WTC11 (cell line): ENCODE data around the gene WNT7A. TPM values are rescaled to one million over a fixed set of nuclear protein-coding genes. Genes with fewer than 3 reads are reported as not detected.

Experiments used
- ATAC-seq: fragments of 200-7000 bp; cut with Tn5 transposase; 2 replicates; pipeline ENCODE4 v1.10.0; 2021; ENCODE audit warnings: mild to moderate bottlenecking, moderate library complexity
- CTCF ChIA-PET: fragments of 300-600 bp; sonication (Branson Sonifier 250); formaldehyde crosslinking; loops from one replicate; lab custom pipeline; 2021; ENCODE audit warnings: antibody characterized with exemption; lab: Charles Lee
- POLR2A ChIA-PET: fragments of 350-600 bp; sonication (Branson Sonifier 250); formaldehyde crosslinking; loops from one replicate; lab custom pipeline; 2021; ENCODE audit warnings: antibody characterized with exemption; lab: Charles Lee
- DNase-seq: peaks from one replicate; pipeline ENCODE4 v3.0.0; 2021; ENCODE audit warnings: low spot score
- H3K27ac Mint-ChIP-seq: 2 replicates; pipeline ENCODE4 v1.8.0; 2021; ENCODE audit warnings: mixed read lengths
- H3K27me3 Mint-ChIP-seq: 2 replicates; pipeline ENCODE4 v1.8.0; 2021; ENCODE audit warnings: low read depth, mild to moderate bottlenecking, moderate library complexity, mixed read lengths
- H3K36me3 Mint-ChIP-seq: 2 replicates; pipeline ENCODE4 v1.8.0; 2021; ENCODE audit warnings: mixed read lengths
- H3K4me1 Mint-ChIP-seq: 2 replicates; pipeline ENCODE4 v1.8.0; 2022; ENCODE audit warnings: mixed read lengths
- H3K4me3 Mint-ChIP-seq: 2 replicates; pipeline ENCODE4 v1.8.0; 2021; ENCODE audit warnings: mild to moderate bottlenecking, moderate library complexity, mixed read lengths
- H3K9me3 Mint-ChIP-seq: 2 replicates; pipeline ENCODE4 v1.8.0; 2021; ENCODE audit warnings: mixed read lengths
- AFF4 ChIP-seq: sonication (generic); formaldehyde crosslinking; IDR thresholded peaks from 2 replicates; pipeline ENCODE4 v1.8.1; 2023; ENCODE audit warnings: mild to moderate bottlenecking, missing genetic modification reagents, borderline replicate concordance
- ARID4B ChIP-seq: sonication (generic); formaldehyde crosslinking; IDR thresholded peaks from 2 replicates; pipeline ENCODE4 v1.8.0; 2023; ENCODE audit warnings: missing genetic modification reagents, mild to moderate bottlenecking, borderline replicate concordance
- ATF1 ChIP-seq: sonication (generic); formaldehyde crosslinking; IDR thresholded peaks from 2 replicates; pipeline ENCODE4 v1.8.1; 2023; ENCODE audit warnings: mild to moderate bottlenecking, moderate library complexity, missing genetic modification reagents
- ATF3 ChIP-seq: sonication (generic); formaldehyde crosslinking; conservative IDR thresholded peaks from 2 replicates; pipeline ENCODE4 v1.8.1; 2022; ENCODE audit warnings: mild to moderate bottlenecking, missing genetic modification reagents
- E2F4 ChIP-seq: sonication (generic); formaldehyde crosslinking; IDR thresholded peaks from 2 replicates; pipeline ENCODE4 v1.8.1; 2022; ENCODE audit warnings: low read depth, mild to moderate bottlenecking, moderate library complexity, missing genetic modification reagents, borderline replicate concordance
- ETV6 ChIP-seq: sonication (generic); formaldehyde crosslinking; IDR thresholded peaks from 2 replicates; pipeline ENCODE4 v1.8.1; 2022; ENCODE audit warnings: mild to moderate bottlenecking, missing genetic modification reagents
- JUN ChIP-seq: sonication (generic); formaldehyde crosslinking; IDR thresholded peaks from 2 replicates; pipeline ENCODE4 v1.8.0; 2023; ENCODE audit warnings: mild to moderate bottlenecking, missing genetic modification reagents
- MXD4 ChIP-seq: fragments of 250-450 bp; sonication (Bioruptor Pico); IDR thresholded peaks from 2 replicates; pipeline ENCODE4 v1.8.0; 2021; ENCODE audit warnings: mild to moderate bottlenecking, moderate library complexity, borderline replicate concordance
- MYBL2 ChIP-seq: sonication (generic); formaldehyde crosslinking; IDR thresholded peaks from 2 replicates; pipeline ENCODE4 v1.8.1; 2023; ENCODE audit warnings: mild to moderate bottlenecking, moderate library complexity, missing genetic modification reagents
- OVOL2 ChIP-seq: fragments of 250-450 bp; sonication (Bioruptor Pico); IDR thresholded peaks from 2 replicates; pipeline ENCODE4 v1.9.0; 2021; ENCODE audit warnings: mild to moderate bottlenecking, borderline replicate concordance
- PRDM15 ChIP-seq: sonication (generic); formaldehyde crosslinking; IDR thresholded peaks from 2 replicates; pipeline ENCODE4 v1.8.0; 2022; ENCODE audit warnings: missing genetic modification reagents
- SMAD3 ChIP-seq: sonication (generic); formaldehyde crosslinking; IDR thresholded peaks from 2 replicates; pipeline ENCODE4 v1.8.0; 2022; ENCODE audit warnings: missing genetic modification reagents, mild to moderate bottlenecking, borderline replicate concordance
- TCF7 ChIP-seq: sonication (generic); formaldehyde crosslinking; IDR thresholded peaks from 2 replicates; pipeline ENCODE4 v1.8.0; 2022; ENCODE audit warnings: mild to moderate bottlenecking, low read depth, missing genetic modification reagents, moderate library complexity
- TP53 ChIP-seq: sonication (generic); formaldehyde crosslinking; IDR thresholded peaks from 2 replicates; pipeline ENCODE4 v1.8.1; 2023; ENCODE audit warnings: mild to moderate bottlenecking, missing genetic modification reagents
- USF2 ChIP-seq: sonication (generic); formaldehyde crosslinking; IDR thresholded peaks from 2 replicates; pipeline ENCODE4 v1.8.1; 2023; ENCODE audit warnings: mild to moderate bottlenecking, missing genetic modification reagents, moderate library complexity
- ZNF138 ChIP-seq: sonication (generic); formaldehyde crosslinking; conservative IDR thresholded peaks from 2 replicates; pipeline ENCODE4 v1.8.1; 2022; ENCODE audit warnings: mild to moderate bottlenecking, moderate library complexity, missing genetic modification reagents
- ZNF219 ChIP-seq: sonication (generic); formaldehyde crosslinking; IDR thresholded peaks from 2 replicates; pipeline ENCODE4 v1.8.0; 2023; ENCODE audit warnings: missing genetic modification reagents, mild to moderate bottlenecking, borderline replicate concordance
- ZNF263 ChIP-seq: sonication (generic); formaldehyde crosslinking; IDR thresholded peaks from 2 replicates; pipeline ENCODE4 v1.8.1; 2022; ENCODE audit warnings: low read depth, mild to moderate bottlenecking, moderate library complexity, missing genetic modification reagents
- ZNF317 ChIP-seq: sonication (generic); formaldehyde crosslinking; IDR thresholded peaks from 2 replicates; pipeline ENCODE4 v1.8.1; 2023; ENCODE audit warnings: low read depth, mild to moderate bottlenecking, moderate library complexity, missing genetic modification reagents, borderline replicate concordance
- ZNF423 ChIP-seq: fragments of 250-450 bp; sonication (Bioruptor Pico); IDR thresholded peaks from 2 replicates; pipeline ENCODE4 v2.1.2; 2022; ENCODE audit warnings: mild to moderate bottlenecking, moderate library complexity
- total RNA-seq: library from RNA; stranded (reverse); gene quantifications from 3 replicates; pipeline ENCODE4 v1.2.3, GENCODE V29; 2021

WNT7A gene
- total RNA-seq, 1 experiment from 2014 or later, result 0.04 TPM

- ATAC-seq, result no peak
- no peak overlapping the region for H3K27ac Mint-ChIP-seq
- ChIA-PET CTCF (no interaction called here), POLR2A (no interaction called here)
- H3K27me3 Mint-ChIP-seq, result peaks cover 3% of the 10 kb centered on the region; the same call in 1 of the 2 replicates
- H3K4me1 Mint-ChIP-seq, result 0 out of 2 replicates have a peak, but pooled peaks cover 6% of the 10 kb centered on the region
- H3K36me3 Mint-ChIP-seq, result no peaks in the 10 kb centered on the region
- no peaks in the 10 kb centered on the region for H3K9me3 Mint-ChIP-seq
- no peak overlapping the region for H3K4me3 Mint-ChIP-seq
- DNase-seq, result no peak
- TF ChIP-seq TCF7 (CRISPR knock-in tag) (no peak), PRDM15 (no peak), ARID4B (CRISPR knock-in tag) (no peak), E2F4 (CRISPR knock-in tag) (no peak), MYBL2 (CRISPR knock-in tag) (no peak), ZNF423 (CRISPR knock-in tag) (0 out of 2 replicates have a peak, but pooled peaks have one; percentile 15)
These were observed 56.2 kb downstream of the WNT7A start for GRCh38 chr3:13823692-13824091.

GRCh38 chr3:13822871-13823585 is 56.8 kb downstream of the WNT7A start:
- H3K4me1 Mint-ChIP-seq, result 0 out of 2 replicates have a peak, but pooled peaks cover 6% of the 10 kb centered on the region
- H3K27me3 Mint-ChIP-seq, result peaks cover 3% of the 10 kb centered on the region; the same call in 1 of the 2 replicates
- no peak for TF ChIP-seq ZNF317
- no peak for TF ChIP-seq ZNF219 (CRISPR knock-in tag)
- TF ChIP-seq SMAD3, result no peak
- TF ChIP-seq TP53 (CRISPR knock-in tag), result no peak
- no peak for TF ChIP-seq OVOL2
- TF ChIP-seq MXD4 (CRISPR knock-in tag), result no peak
- no peak for TF ChIP-seq TCF7 (CRISPR knock-in tag)
- TF ChIP-seq ATF3 (CRISPR knock-in tag), result no peak
- TF ChIP-seq USF2 (CRISPR knock-in tag), result no peak
- no peak for TF ChIP-seq ZNF263 (CRISPR knock-in tag)
- no peak for TF ChIP-seq ATF1 (CRISPR knock-in tag)
- TF ChIP-seq ETV6 (CRISPR knock-in tag), result no peak
- TF ChIP-seq JUN (CRISPR knock-in tag), result no peak
- TF ChIP-seq ZNF138 (CRISPR knock-in tag), result no peak
- no peak for TF ChIP-seq AFF4 (CRISPR knock-in tag)
- no peaks in the 10 kb centered on the region for H3K9me3 Mint-ChIP-seq
- no peak overlapping the region for H3K27ac Mint-ChIP-seq
- no peaks in the 10 kb centered on the region for H3K36me3 Mint-ChIP-seq
- CTCF ChIA-PET, result no interaction called here
- ATAC-seq (no peak), DNase-seq (no peak)
- POLR2A ChIA-PET, result no interaction called here
- H3K4me3 Mint-ChIP-seq, result no peak overlapping the region
